Hepatocyte (in vitro differentiated cells): ENCODE results near the gene CAV1.

Source experiments
- CTCF ChIP-seq: fragments of 200-600 bp; sonication (generic); IDR thresholded peaks from 2 replicates; pipeline ENCODE4 v1.5.1; 2016; ENCODE audit warnings: antibody characterized with exemption, mild to moderate bottlenecking; ENCODE audit not compliant: poor library complexity
- EZH2 ChIP-seq: fragments of 200-600 bp; sonication (generic); IDR thresholded peaks from 2 replicates; pipeline ENCODE4 v1.6.1; 2016; ENCODE audit warnings: antibody characterized with exemption, mild to moderate bottlenecking, borderline replicate concordance

GRCh38 chr7:116577320-116577871 is 52.6 kb downstream of the CAV1 start:
- no peak for TF ChIP-seq CTCF
- no peak for TF ChIP-seq EZH2
